Mesendoderm (in vitro differentiated cells): Measurements from ENCODE around the gene PDE1C.

Experiments used
- DNase-seq: peaks from one replicate; pipeline ENCODE4 v3.0.0; 2013
- H2AK5ac ChIP-seq: 2 replicates; pipeline ENCODE4 v1.6.1; 2013; ENCODE audit warnings: low read length, inconsistent platforms
- H2BK120ac ChIP-seq: 2 replicates; pipeline ENCODE4 v1.6.1; 2013; ENCODE audit warnings: low read depth, mild to moderate bottlenecking, low read length, moderate library complexity, mixed read lengths
- H2BK15ac ChIP-seq: replicated peaks from 2 replicates; pipeline ENCODE4 v1.6.1; 2013; ENCODE audit warnings: low read depth, mild to moderate bottlenecking, moderate library complexity
- H2BK5ac ChIP-seq: 2 replicates; pipeline ENCODE4 v1.6.1; 2013; ENCODE audit warnings: low read length, inconsistent platforms
- H3K18ac ChIP-seq: 2 replicates; pipeline ENCODE4 v1.6.1; 2013; ENCODE audit warnings: mild to moderate bottlenecking, low read length, mixed read lengths
- H3K23ac ChIP-seq: one replicate; pipeline ENCODE4 v1.6.1; 2013; ENCODE audit warnings: low read length
- H3K27ac ChIP-seq: 2 replicates; pipeline ENCODE4 v1.5.1; 2013; ENCODE audit warnings: low read depth, mild to moderate bottlenecking, inconsistent platforms, low read length, moderate library complexity
- H3K27me3 ChIP-seq: 2 replicates; pipeline ENCODE4 v1.6.1; 2013; ENCODE audit warnings: low read length, control low read depth, mild to moderate bottlenecking, inconsistent platforms; ENCODE audit not compliant: insufficient read depth, poor library complexity
- H3K36me3 ChIP-seq: 2 replicates; pipeline ENCODE4 v1.6.1; 2013; ENCODE audit warnings: low read length, inconsistent platforms; ENCODE audit not compliant: control insufficient read depth, insufficient read depth
- H3K4ac ChIP-seq: one replicate; pipeline ENCODE4 v1.6.1; 2013; ENCODE audit warnings: low read depth, mild to moderate bottlenecking, low read length, moderate library complexity
- H3K4me1 ChIP-seq: 2 replicates; pipeline ENCODE4 v1.6.1; 2013; ENCODE audit warnings: low read depth, low read length, inconsistent platforms; ENCODE audit not compliant: control insufficient read depth
- H3K4me2 ChIP-seq: 2 replicates; pipeline ENCODE4 v1.6.1; 2013; ENCODE audit warnings: low read length
- H3K4me3 ChIP-seq: 2 replicates; pipeline ENCODE4 v1.5.1; 2013; ENCODE audit warnings: mild to moderate bottlenecking, low read length
- H3K56ac ChIP-seq: one replicate; pipeline ENCODE4 v1.6.1; 2013; ENCODE audit warnings: low read length
- H3K79me1 ChIP-seq: 2 replicates; pipeline ENCODE4 v1.6.1; 2013; ENCODE audit warnings: low read length, inconsistent platforms
- H3K79me2 ChIP-seq: 2 replicates; pipeline ENCODE4 v1.6.1; 2013; ENCODE audit warnings: mild to moderate bottlenecking, low read length; ENCODE audit not compliant: control insufficient read depth, insufficient read depth
- H3K9ac ChIP-seq: 2 replicates; pipeline ENCODE4 v1.6.1; 2013; ENCODE audit warnings: low read length, inconsistent platforms
- H4K5ac ChIP-seq: one replicate; pipeline ENCODE4 v1.6.1; 2013; ENCODE audit warnings: low read length
- H4K8ac ChIP-seq: one replicate; pipeline ENCODE4 v1.6.1; 2013; ENCODE audit warnings: low read depth, mild to moderate bottlenecking, control low read depth, low read length, moderate library complexity
- WGBS: extraction: QIAGEN DNeasy Blood & Tissue Kit; methylation state at CpG from one replicate; pipeline ENCODE4 v1.1.7; 2013; ENCODE audit warnings: low lambda C conversion rate, missing lambda C conversion rate; ENCODE audit not compliant: insufficient coverage; ENCODE audit errors: extremely low coverage; 5-methylcytosine and 5-hydroxymethylcytosine counted together

The PDE1C gene

DNA sequence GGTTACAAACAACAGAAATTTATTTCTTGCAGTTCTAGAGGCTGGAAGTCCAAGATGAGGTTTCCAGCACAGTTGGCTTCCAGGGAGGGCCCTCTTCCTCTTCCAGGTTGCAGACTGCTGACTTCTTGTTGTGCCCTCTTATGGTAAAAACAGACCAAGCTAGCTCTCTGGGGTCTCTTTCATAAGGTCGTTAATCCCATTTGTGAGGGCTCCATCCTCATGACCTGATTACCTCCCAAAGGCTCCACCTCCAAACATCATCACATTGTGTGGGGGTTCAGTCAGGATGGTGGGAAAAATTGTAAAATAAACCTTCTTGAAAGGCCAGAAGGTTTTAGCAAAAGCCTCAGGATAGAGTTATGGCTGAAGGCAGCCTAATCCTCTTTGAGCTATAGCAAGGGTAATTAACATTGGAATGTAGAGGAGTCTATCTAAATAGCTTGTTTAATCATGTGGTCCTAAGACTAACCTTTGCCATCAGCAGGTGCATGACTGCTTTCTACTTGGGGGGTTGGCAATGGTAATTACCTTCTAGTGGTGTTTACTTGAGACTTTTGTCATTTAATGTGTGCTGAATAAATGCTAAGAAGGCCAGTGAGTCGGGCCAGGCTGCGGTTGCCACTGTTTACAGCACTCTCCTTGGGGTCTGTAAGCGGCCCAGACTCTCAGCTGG, 302.4 kb downstream of the PDE1C start:
- no peak overlapping the region for H3K18ac ChIP-seq
- WGBS = no CpG with 5 or more reads among the region's 4 CpGs
- H3K36me3 ChIP-seq = no peaks in the 10 kb centered on the region
- no peak overlapping the region for H3K27ac ChIP-seq
- DNase-seq = peak; percentile 33
- no peaks in the 10 kb centered on the region for H3K79me2 ChIP-seq
- no peak overlapping the region for H4K8ac ChIP-seq
- no peak overlapping the region for H2BK120ac ChIP-seq
- H2BK5ac ChIP-seq = no peak overlapping the region
- no peak overlapping the region for H3K4me2 ChIP-seq
- no peak overlapping the region for H3K4ac ChIP-seq
- H3K9ac ChIP-seq = no peak overlapping the region
- H3K23ac ChIP-seq = no peak overlapping the region
- H3K56ac ChIP-seq = no peak overlapping the region
- no peak overlapping the region for H3K4me3 ChIP-seq
- no peak overlapping the region for H2BK15ac ChIP-seq
- peaks cover 8% of the 10 kb centered on the region for H3K27me3 ChIP-seq
- no peak overlapping the region for H2AK5ac ChIP-seq
- no peak overlapping the region for H4K5ac ChIP-seq
- H3K79me1 ChIP-seq = no peaks in the 10 kb centered on the region
- no peaks in the 10 kb centered on the region for H3K4me1 ChIP-seq

DNA sequence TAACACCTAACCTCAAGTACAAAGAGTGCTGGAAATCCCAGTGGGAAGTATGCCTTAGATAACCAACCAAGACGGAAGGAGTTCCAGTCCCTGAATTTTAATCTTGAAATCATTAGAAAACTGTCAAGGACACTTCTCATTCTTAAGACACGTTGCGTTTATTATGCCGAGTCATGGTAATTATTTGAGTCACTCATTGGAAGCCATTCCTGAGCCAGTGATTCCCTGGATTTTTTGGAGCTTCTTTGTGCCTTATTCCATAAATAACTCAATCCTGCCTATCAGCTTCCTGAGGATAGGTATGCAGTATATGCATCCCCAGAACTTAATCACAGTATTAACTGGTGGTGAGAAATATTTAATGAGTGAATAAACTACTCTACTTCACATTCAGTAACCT, 305.7 kb downstream of the PDE1C start:
- H3K27me3 ChIP-seq = peaks cover 4% of the 10 kb centered on the region
- H4K5ac ChIP-seq = no peak overlapping the region
- H3K4ac ChIP-seq = no peak overlapping the region
- H2BK5ac ChIP-seq = no peak overlapping the region
- no peak overlapping the region for H3K9ac ChIP-seq
- no peak overlapping the region for H3K18ac ChIP-seq
- no peak overlapping the region for H3K4me3 ChIP-seq
- no peak overlapping the region for H3K4me2 ChIP-seq
- peak; percentile 21 for DNase-seq
- H3K4me1 ChIP-seq = no peaks in the 10 kb centered on the region
- H2BK15ac ChIP-seq = no peak overlapping the region
- H3K79me2 ChIP-seq = no peaks in the 10 kb centered on the region
- H4K8ac ChIP-seq = no peak overlapping the region
- H3K27ac ChIP-seq = no peak overlapping the region
- H3K36me3 ChIP-seq = no peaks in the 10 kb centered on the region
- no peak overlapping the region for H2AK5ac ChIP-seq
- H3K79me1 ChIP-seq = no peaks in the 10 kb centered on the region
- no peak overlapping the region for H3K23ac ChIP-seq
- no CpG with 5 or more reads among the region's 4 CpGs for WGBS
- H3K56ac ChIP-seq = no peak overlapping the region
- H2BK120ac ChIP-seq = no peak overlapping the region

DNA sequence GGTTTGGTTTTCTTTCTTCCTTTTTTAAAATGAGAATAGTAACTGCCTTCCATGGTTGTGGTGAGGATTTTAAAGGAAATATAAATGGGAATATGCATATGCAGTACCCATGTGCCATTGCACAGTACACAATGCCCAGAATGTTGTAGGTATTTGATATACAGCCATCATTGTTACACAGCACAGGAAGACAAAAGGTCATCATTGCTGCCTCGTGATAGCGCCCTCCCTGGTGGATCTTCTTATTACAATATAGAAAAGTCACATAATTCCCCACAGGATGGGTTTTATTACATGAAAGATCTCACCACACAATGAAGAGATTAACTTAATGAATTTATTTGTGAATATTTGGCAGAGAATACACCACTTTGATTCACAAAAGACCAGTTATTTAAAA, 306.7 kb downstream of the PDE1C start:
- Histone ChIP-seq H3K4ac (no peak overlapping the region), H3K27ac (no peak overlapping the region), H2BK5ac (no peak overlapping the region), H3K27me3 (peaks cover 4% of the 10 kb centered on the region), H3K23ac (no peak overlapping the region), H2BK120ac (no peak overlapping the region), H3K4me3 (no peak overlapping the region), H4K8ac (no peak overlapping the region), H3K4me1 (no peaks in the 10 kb centered on the region), H3K4me2 (no peak overlapping the region), H3K18ac (no peak overlapping the region), H3K56ac (no peak overlapping the region), H3K36me3 (no peaks in the 10 kb centered on the region), H2AK5ac (no peak overlapping the region), H4K5ac (no peak overlapping the region), H3K79me1 (no peaks in the 10 kb centered on the region), H3K9ac (no peak overlapping the region), H2BK15ac (no peak overlapping the region), H3K79me2 (no peaks in the 10 kb centered on the region)
- no CpG with 5 or more reads among the region's 2 CpGs for WGBS
- DNase-seq = no peak

DNA sequence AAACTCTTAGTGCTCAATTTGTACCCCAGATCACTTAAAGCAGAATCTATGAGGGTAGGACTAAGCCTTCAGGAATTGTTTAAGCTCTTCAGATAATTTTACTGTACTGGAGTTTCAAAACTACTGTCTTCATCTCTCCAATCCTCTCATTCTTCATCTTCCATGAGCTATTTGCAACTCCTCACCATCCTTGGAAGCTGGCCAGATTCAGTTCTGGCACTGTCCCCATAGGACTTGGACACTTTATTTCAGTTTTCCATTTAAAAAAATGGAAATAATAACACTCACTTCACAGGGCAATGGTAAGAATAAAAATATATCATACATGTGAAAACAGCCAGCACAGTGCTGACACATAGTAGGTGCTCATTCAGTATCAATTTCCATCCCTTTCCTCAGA, 308.6 kb downstream of the PDE1C start:
- no peaks in the 10 kb centered on the region for H3K79me1 ChIP-seq
- no peak overlapping the region for H4K8ac ChIP-seq
- no peak overlapping the region for H2BK5ac ChIP-seq
- H3K4ac ChIP-seq = no peak overlapping the region
- no peak overlapping the region for H3K4me3 ChIP-seq
- no peaks in the 10 kb centered on the region for H3K36me3 ChIP-seq
- H3K27ac ChIP-seq = no peak overlapping the region
- peaks cover 4% of the 10 kb centered on the region for H3K27me3 ChIP-seq
- no peak overlapping the region for H3K56ac ChIP-seq
- no peaks in the 10 kb centered on the region for H3K4me1 ChIP-seq
- H3K18ac ChIP-seq = no peak overlapping the region
- no peak overlapping the region for H2BK15ac ChIP-seq
- H2BK120ac ChIP-seq = no peak overlapping the region
- no peaks in the 10 kb centered on the region for H3K79me2 ChIP-seq
- DNase-seq = no peak
- H3K9ac ChIP-seq = no peak overlapping the region
- no peak overlapping the region for H3K4me2 ChIP-seq
- no peak overlapping the region for H2AK5ac ChIP-seq
- no peak overlapping the region for H4K5ac ChIP-seq
- H3K23ac ChIP-seq = no peak overlapping the region

DNA sequence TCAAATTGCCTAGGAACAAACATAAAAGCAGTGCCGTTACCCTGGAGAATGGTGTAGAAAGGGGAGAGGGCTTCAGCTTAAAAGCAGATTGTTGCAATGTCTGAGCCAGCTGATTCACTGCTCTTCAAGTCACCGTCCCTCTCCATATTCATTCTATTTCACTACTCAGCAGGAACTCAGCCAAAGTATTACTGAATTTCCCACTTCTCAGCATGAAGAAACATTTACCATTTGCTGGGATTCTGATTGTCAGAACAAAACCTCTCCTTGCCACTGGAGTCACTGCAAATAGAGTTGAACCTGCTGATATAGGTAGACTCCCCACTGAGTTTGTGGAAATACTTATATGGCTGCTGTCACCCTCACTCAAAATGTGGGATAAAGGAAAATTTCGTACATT, 311.5 kb downstream of the PDE1C start:
- Histone ChIP-seq H4K5ac (no peak overlapping the region), H3K36me3 (no peaks in the 10 kb centered on the region), H3K23ac (no peak overlapping the region), H3K56ac (no peak overlapping the region), H3K27ac (no peak overlapping the region), H3K27me3 (peaks cover 4% of the 10 kb centered on the region), H4K8ac (no peak overlapping the region), H2BK15ac (no peak overlapping the region), H2BK120ac (no peak overlapping the region), H3K4me1 (no peaks in the 10 kb centered on the region), H3K4me2 (no peak overlapping the region), H2AK5ac (no peak overlapping the region), H2BK5ac (no peak overlapping the region), H3K4me3 (no peak overlapping the region), H3K79me2 (no peaks in the 10 kb centered on the region), H3K79me1 (no peaks in the 10 kb centered on the region), H3K9ac (no peak overlapping the region), H3K4ac (no peak overlapping the region), H3K18ac (no peak overlapping the region)
- WGBS = no CpG with 5 or more reads among the region's 3 CpGs
- DNase-seq = no peak

DNA sequence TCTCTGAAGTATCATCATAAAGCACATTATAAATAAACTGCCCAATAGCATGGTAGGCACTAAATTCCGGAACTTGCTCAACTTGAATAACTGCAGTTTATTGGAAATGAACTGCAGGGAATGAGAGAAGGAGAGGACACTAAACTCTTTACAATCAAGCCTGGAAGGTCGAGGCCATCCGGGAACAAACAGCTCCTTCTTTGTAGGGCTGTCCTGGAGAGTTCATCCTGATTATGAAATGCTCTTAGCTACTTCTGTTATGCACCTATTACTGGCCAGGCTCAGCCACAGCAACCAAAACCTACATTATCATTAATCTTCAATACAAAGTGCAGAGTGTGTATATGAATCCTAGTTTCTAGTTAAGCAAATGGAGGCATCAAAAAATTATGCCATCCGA, 318.5 kb downstream of the PDE1C start:
- no peak overlapping the region for H3K18ac ChIP-seq
- H4K8ac ChIP-seq = no peak overlapping the region
- no peaks in the 10 kb centered on the region for H3K4me1 ChIP-seq
- WGBS = no CpG with 5 or more reads among the region's 4 CpGs
- no peak overlapping the region for H2BK15ac ChIP-seq
- no peak overlapping the region for H4K5ac ChIP-seq
- H3K36me3 ChIP-seq = no peaks in the 10 kb centered on the region
- no peak overlapping the region for H3K56ac ChIP-seq
- no peak overlapping the region for H3K4me2 ChIP-seq
- no peak overlapping the region for H3K23ac ChIP-seq
- H2BK120ac ChIP-seq = no peak overlapping the region
- H3K27me3 ChIP-seq = no peaks in the 10 kb centered on the region
- no peaks in the 10 kb centered on the region for H3K79me2 ChIP-seq
- H3K4me3 ChIP-seq = no peak overlapping the region
- H3K27ac ChIP-seq = no peak overlapping the region
- H3K9ac ChIP-seq = no peak overlapping the region
- no peak overlapping the region for H3K4ac ChIP-seq
- no peak for DNase-seq
- H2AK5ac ChIP-seq = no peak overlapping the region
- H3K79me1 ChIP-seq = no peaks in the 10 kb centered on the region
- H2BK5ac ChIP-seq = no peak overlapping the region
